NCI-H2081 treated with DMSO at 0.1 percent for 48 hours (cell line): ENCODE data around the gene TCF4.

Experiments
- DNase-seq: peaks from one replicate; lab custom pipeline; 2025; lab: John Stamatoyannopoulos, UW

Gene TCF4

GRCh38 chr18:55296115-55296514 lies 291.9 kb downstream of the TCF4 start:
- DNase-seq = no peak

DNA sequence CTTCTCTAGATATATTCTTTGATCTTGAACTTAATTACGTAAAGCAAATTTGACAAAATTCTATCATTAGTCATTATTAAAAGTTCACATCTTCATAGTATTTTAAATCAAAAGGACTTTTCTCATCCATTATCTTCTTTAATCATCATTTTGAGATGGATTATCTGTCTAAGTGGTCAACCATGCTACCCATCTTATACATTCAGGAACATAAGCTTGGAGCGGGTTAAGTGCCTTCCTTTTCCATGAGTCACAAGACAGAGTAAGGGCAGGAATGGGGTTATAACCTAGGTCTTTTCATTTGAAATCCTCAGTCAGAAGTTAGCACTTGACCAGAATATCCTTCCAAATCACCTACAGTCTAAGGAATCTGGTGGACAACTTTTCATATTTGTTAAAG lies 297.1 kb downstream of the TCF4 start:
- DNase-seq = no peak

- no peak for DNase-seq
These were observed 298.2 kb downstream of the TCF4 start for GRCh38 chr18:55289775-55290174.

DNA sequence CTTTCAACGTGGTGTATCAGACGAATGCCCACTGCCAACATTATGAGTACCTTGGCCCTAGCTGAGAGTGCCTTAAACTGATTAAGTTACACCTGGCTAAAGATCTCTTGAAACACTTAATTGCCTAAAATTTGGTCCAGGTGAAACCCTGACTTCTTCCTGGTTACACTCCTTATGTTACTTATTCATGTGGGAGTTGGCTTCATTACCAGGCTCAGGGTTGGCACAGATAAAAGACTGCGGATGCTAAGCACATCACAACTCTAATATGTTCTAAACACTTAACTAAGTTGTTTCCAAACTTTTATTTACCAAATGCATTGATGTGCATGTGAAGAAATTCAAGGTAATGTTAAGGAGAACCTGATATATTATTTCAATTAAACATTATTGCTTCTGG lies 298.9 kb downstream of the TCF4 start:
- DNase-seq = no peak

DNA sequence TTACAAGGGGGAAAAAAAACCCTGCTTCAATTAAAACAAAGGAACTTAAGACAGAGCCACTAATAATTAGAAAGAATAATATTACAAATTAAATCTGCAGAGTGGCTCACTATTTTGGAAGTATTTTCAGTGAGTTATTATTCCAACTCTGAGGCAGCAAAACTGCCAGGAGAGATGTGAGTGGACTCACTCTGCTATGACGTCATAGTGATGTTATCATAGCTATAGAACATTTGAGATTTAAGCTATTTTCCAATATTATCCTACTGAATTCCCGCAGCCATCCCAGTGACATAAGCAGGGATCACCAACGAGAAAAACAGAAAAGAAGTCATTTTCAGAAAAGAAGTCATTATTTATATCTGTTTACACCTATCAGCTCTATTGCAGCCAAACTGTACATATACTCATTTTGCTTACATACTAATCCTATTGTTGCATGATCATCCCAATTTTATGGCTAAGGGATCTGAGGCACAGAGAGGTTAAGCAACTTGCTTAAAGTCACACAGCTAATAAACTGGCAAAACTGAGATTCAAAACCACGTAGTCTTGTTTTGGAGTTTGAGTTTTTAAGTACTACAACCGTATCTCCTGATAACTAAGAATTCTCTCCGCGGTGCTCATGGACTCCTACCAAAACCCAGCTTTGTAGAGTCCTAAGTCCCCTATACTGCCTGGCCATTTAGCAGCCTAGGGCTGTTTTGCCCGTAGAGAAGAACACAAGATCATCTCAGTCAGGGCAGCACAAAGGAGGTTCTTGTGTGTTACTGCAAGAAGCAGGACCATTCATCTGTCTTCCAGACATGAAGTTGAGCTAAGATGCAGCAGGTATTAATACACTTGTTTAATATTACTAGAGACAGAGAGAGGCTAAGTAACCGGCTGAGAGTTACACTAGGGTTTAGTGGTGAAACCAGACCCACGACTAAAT lies 299.8 kb downstream of the TCF4 start:
- DNase-seq = no peak

DNA sequence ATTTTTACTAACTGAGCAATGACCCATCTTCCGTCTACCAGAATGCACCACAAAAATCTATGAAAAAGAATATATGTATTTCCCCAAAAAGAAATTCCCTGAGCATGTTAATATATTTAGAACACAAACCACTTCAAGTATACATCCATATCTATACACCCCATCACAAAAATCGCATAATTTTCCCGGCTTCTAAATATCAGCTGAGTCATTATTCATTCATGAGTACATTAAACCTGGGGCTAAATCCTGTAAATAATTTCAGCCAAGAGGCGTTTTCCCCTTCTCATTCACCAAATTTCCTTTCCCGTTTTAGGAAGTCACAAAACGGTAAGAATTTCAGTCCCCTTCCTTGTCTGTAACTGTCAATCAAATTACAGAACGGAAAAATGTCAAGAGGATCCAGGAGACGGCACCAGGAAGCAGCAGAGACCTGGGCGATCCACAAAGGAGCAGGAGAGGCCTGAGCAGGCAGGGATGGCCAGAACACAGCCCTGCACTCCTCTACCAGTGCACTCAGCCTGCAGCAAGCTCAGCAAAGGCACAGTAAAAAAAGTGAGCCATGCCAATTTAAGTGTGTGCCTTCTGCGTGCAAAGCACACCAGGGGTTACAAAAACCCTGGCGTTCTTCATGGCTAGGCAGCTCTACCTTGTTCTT lies 300.7 kb downstream of the TCF4 start:
- no peak for DNase-seq

DNA sequence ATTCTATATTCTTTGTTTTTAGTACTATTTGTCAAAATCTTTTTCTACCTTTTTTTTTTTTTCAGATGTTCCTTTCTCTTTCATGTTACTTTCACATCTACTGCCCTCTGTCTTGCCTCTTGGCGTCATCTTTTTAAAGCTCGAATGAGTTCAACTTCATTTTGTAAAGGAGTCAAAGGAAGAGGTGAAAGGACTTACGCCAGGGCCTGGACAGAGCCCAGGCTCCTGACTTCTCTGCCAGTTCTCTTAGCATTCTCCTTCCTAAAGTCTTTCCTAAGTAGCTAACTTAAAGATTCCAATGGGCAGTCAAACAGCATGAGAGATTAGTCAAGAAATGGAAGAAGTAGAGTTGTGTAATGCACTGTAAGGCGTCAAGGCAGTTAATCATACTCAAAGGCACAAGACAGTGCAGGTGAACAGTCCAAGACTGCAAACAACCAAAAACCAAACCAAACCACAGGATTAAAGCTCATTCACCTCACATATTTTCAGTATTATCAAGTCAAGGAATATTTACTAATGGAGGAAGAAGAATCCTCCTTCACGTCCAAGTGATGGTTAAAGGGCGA lies 301.7 kb downstream of the TCF4 start:
- no peak for DNase-seq

DNA sequence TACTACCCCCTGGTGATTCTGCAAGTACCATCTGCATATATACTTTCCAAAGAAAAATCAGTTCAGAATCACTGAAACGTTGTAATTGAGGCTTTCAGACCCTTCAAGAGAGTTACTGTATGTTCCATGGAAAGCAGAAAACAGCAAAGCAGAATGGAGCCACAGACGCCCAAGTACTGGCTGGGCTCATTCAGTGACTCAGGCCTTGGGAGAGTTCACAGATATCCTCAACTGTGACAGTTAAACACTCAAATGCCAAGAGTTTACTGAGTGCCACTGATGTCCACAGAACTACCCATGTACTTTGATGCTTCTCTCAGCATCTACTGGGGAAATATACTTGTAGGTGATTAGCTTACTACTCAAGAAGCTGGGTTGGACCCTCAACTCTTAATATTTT lies 303.4 kb downstream of the TCF4 start:
- DNase-seq = no peak

- DNase-seq = no peak
These were observed 304.7 kb downstream of the TCF4 start for GRCh38 chr18:55283309-55283708.

- DNase-seq = peak; percentile 2
These were observed 307.5 kb downstream of the TCF4 start for GRCh38 chr18:55280503-55280902.

GRCh38 chr18:55275039-55275901 lies 312.7 kb downstream of the TCF4 start:
- DNase-seq = no peak

GRCh38 chr18:55272510-55273243 lies 315.3 kb downstream of the TCF4 start:
- DNase-seq = no peak

DNA sequence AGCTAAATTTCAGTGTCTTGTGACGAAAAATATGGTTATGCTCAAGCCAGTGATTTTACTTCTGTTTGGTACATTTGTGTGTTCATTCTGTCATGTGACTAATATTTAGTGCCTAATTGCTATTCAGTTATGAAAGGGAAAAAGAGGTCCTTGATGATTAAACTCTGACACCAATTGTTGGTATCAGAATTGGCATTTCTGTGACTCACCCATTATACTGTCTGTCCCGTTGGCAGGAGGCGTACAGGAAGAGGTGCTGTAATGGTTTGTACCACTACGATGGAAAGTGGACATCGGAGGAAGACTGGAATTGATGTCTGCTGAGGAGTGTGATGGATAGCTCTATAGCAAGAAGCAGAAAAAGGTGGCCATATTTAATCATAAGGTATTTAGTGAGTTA lies 318.4 kb downstream of the TCF4 start:
- DNase-seq = no peak

- no peak for DNase-seq
These were observed 319.2 kb downstream of the TCF4 start for GRCh38 chr18:55268628-55269275.

- no peak for DNase-seq
These were observed 319.8 kb downstream of the TCF4 start for GRCh38 chr18:55268151-55268601.

DNA sequence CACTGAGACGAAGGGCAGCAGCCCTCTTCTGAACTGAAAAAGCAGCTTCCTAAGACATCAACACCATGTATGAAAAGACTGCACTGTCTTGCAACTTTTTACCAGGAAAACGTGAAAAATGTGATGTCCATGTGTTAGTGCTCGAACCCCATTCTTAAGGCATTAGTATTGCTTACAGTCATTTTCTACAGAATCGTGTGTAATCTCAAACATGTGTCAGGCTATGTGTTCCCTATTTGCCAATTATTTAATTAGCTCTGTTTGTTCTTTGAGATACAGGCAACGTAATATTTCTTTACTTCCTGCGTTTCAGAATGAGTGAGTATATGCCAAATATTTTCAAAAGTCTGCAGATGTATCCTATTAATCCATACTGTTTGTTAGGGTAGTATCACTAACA lies 321.0 kb downstream of the TCF4 start:
- no peak for DNase-seq

- no peak for DNase-seq
These were observed 322.0 kb downstream of the TCF4 start for GRCh38 chr18:55265984-55266383.

- no peak for DNase-seq
These were observed 322.8 kb downstream of the TCF4 start for GRCh38 chr18:55265130-55265675.

- no peak for DNase-seq
These were observed 323.9 kb downstream of the TCF4 start for GRCh38 chr18:55264108-55264507.

- DNase-seq = no peak
These were observed 325.9 kb downstream of the TCF4 start for GRCh38 chr18:55262021-55262560.
